BJ (cell line): ENCODE results near the gene TSC22D1. TPM values are rescaled to one million over a fixed set of nuclear protein-coding genes. Genes with fewer than 3 reads are reported as not detected.

Source experiments
- CTCF ChIA-PET: fragments of 350-600 bp; formaldehyde crosslinking; extraction: SDS; loops from one replicate; lab custom pipeline; 2021; ENCODE audit warnings: antibody characterized with exemption, inconsistent platforms; lab: Yijun Ruan, JAX
- POLR2A ChIA-PET: fragments of 300-600 bp; sonication (Branson Sonifier 250); formaldehyde crosslinking; extraction: SDS; loops from one replicate; lab custom pipeline; 2021; ENCODE audit warnings: antibody characterized with exemption; lab: Charles Lee
- DNase-seq: peaks from one replicate; pipeline ENCODE4 v3.0.0-alpha.2; 2011; ENCODE audit warnings: low read depth
- H3K27me3 ChIP-seq: 2 replicates; pipeline ENCODE4 v1.6.0; 2011; ENCODE audit warnings: low read length; ENCODE audit not compliant: control insufficient read depth, insufficient read depth
- H3K36me3 ChIP-seq: 2 replicates; pipeline ENCODE4 v1.5.1; 2011; ENCODE audit warnings: low read length; ENCODE audit not compliant: control insufficient read depth, insufficient read depth
- H3K4me3 ChIP-seq: 2 replicates; pipeline ENCODE4 v1.5.1; 2011; ENCODE audit warnings: low read depth, mild to moderate bottlenecking, control low read depth, low read length
- CTCF ChIP-seq: IDR thresholded peaks from 2 replicates; pipeline ENCODE4 v1.5.1; 2011; ENCODE audit warnings: low read depth, mild to moderate bottlenecking, control low read depth, inconsistent platforms, low read length, moderate library complexity; ENCODE audit not compliant: insufficient read depth
- polyA plus RNA-seq: library from polyadenylated mRNA; depleted of rRNA; stranded (reverse); fragments of >200 nt; gene quantifications from 2 replicates; pipeline ENCODE4 v1.2.3, GENCODE V29; 2011

The TSC22D1 gene
- polyA plus RNA-seq, 1 experiment = 33.5 TPM

- H3K4me3 ChIP-seq = no peak overlapping the region
- no peaks in the 10 kb centered on the region for H3K27me3 ChIP-seq
- H3K36me3 ChIP-seq = no peaks in the 10 kb centered on the region
- ChIA-PET POLR2A (no interaction called here), CTCF (interaction anchor here (1.1 to 1.6 kb wide), 3 partner anchors 86 to 485 kb away, joined by 3 to 4 read pairs (median 3); no protein-coding TSS in a partner anchor)
- no peak for DNase-seq
- TF ChIP-seq CTCF = no peak
These were observed 88.1 kb downstream of the TSC22D1 start for GRCh38 chr13:44487989-44488388.

- H3K27me3 ChIP-seq = no peaks in the 10 kb centered on the region
- TF ChIP-seq CTCF = no peak
- ChIA-PET CTCF (interaction anchor here (0.8 to 5.3 kb wide), 9 partner anchors 13 to 485 kb away, joined by 3 to 38 read pairs (median 3); no protein-coding TSS in a partner anchor), POLR2A (no interaction called here)
- H3K4me3 ChIP-seq = no peak overlapping the region
- no peak for DNase-seq
- H3K36me3 ChIP-seq = no peaks in the 10 kb centered on the region
These were observed 91.5 kb downstream of the TSC22D1 start for GRCh38 chr13:44484562-44485138.

DNA sequence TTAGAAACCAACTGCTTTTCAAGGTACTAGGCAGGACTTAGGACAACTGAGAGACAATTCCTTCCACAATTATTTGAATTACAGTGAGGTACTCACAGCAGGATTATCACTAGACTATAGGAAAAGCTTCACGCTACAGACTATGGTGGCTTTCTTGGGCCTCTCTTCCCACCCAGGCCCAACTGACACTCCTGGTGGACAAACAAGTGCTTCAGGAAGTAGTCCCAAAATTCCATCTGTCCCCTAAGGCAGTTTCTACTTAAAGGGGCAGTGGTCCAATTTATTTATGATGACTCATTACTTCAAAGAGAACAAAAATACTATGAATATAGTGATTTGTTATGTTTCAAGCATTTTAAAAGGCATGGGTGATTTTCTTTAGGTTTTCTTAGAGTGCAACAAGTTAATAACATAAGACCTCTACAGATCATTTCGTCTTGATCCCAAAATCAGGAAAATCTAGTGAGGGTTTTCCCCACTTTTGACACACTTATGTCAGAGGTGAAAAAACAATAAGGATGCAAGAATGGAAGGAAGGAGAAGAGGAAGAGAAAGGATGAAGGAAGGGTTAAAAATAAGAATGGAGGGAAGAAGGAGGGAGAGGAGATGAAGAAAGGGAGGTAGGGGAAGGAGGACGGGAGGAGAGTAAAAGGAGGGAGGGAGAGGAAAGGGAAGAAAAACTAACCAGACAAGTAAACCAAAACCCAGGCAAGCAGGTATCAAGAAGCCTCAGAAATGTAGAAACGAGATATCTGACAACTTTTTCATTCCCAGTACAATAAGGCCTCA lies 101.8 kb downstream of the TSC22D1 start:
- POLR2A ChIA-PET = interaction anchor here (0.6 kb wide), 1 partner anchor 259 kb away, joined by 12 read pairs; no protein-coding TSS in a partner anchor
- no peak for DNase-seq
- Histone ChIP-seq H3K27me3 (no peaks in the 10 kb centered on the region), H3K36me3 (no peaks in the 10 kb centered on the region), H3K4me3 (no peak overlapping the region)
- CTCF ChIA-PET = interaction anchor here (1.0 to 2.2 kb wide), 4 partner anchors 9 to 567 kb away, joined by 3 to 5 read pairs (median 4); no protein-coding TSS in a partner anchor
- TF ChIP-seq CTCF = no peak

DNA sequence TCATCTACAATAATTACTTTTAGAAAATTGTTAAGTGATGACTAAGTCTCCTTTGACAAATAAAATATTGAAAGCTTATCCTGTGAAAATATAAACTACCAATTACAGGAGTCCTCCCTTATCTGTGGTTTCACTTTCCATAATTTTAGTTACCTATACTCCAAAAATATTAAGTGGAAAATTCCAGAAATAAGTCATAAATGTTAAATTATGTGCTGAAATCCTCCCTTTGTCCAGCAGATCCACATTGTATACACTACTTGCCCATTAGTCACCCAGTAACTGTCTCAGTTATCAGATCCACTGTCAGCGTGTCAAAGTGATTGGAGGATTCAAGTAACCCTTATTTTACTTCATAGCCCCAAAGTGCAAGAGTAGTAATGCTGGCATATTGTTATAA lies 104.4 kb downstream of the TSC22D1 start:
- ChIA-PET CTCF (interaction anchor here (0.8 to 2.5 kb wide), 8 partner anchors 8 to 570 kb away, joined by 3 to 6 read pairs (median 4); no protein-coding TSS in a partner anchor), POLR2A (no interaction called here)
- no peaks in the 10 kb centered on the region for H3K27me3 ChIP-seq
- DNase-seq = peak; percentile 7
- no peak overlapping the region for H3K4me3 ChIP-seq
- H3K36me3 ChIP-seq = no peaks in the 10 kb centered on the region
- no peak for TF ChIP-seq CTCF
